ENCODE data around the gene TBX1. TPM values are rescaled to one million over a fixed set of nuclear protein-coding genes. Genes with fewer than 3 reads are reported as not detected.

The TBX1 gene
- total RNA-seq, 1 donor from 2014 or later: not detected

DNA sequence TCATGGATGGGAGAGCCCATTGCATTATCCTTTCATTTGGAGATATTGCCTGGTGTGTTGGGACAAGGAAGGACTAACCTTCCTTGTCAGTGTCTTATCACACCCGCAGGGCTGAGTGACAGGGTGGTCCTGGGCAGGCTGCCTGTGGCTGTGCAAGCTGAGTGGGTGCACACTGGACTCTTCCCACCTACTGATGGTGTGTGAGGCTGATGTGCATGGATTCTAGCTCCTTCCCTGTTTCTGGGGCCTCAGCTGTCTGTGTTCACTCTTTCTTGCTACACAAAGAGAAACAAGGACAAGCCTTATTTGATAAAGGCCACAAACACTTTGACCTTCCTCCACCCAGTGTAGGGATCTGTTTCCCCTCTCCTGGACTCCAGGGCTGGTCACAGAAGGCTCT lies 22.0 kb downstream of the TBX1 start:
- Mint-ChIP-seq H3K4me3 (no peak overlapping the region), H3K27me3 (peaks cover 28% of the 10 kb centered on the region), H3K9me3 (no peaks in the 10 kb centered on the region), H3K36me3 (ENCODE audit: low read depth) (no peaks in the 10 kb centered on the region), H3K27ac (no peak overlapping the region), H3K4me1 (peaks cover 5% of the 10 kb centered on the region)
- TF ChIP-seq, protein P1, sequence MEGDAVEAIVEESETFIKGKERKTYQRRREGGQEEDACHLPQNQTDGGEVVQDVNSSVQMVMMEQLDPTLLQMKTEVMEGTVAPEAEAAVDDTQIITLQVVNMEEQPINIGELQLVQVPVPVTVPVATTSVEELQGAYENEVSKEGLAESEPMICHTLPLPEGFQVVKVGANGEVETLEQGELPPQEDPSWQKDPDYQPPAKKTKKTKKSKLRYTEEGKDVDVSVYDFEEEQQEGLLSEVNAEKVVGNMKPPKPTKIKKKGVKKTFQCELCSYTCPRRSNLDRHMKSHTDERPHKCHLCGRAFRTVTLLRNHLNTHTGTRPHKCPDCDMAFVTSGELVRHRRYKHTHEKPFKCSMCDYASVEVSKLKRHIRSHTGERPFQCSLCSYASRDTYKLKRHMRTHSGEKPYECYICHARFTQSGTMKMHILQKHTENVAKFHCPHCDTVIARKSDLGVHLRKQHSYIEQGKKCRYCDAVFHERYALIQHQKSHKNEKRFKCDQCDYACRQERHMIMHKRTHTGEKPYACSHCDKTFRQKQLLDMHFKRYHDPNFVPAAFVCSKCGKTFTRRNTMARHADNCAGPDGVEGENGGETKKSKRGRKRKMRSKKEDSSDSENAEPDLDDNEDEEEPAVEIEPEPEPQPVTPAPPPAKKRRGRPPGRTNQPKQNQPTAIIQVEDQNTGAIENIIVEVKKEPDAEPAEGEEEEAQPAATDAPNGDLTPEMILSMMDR (IDR thresholded peaks at IDR 0.05): no peak
- CTCF ChIA-PET: no interaction called here
- DNase-seq (no peak), ATAC-seq (ENCODE audit: low read depth) (no peak)
- intact Hi-C loops (cut with micrococcal nuclease): no loop called here
- POLR2A ChIA-PET: no interaction called here

DNA sequence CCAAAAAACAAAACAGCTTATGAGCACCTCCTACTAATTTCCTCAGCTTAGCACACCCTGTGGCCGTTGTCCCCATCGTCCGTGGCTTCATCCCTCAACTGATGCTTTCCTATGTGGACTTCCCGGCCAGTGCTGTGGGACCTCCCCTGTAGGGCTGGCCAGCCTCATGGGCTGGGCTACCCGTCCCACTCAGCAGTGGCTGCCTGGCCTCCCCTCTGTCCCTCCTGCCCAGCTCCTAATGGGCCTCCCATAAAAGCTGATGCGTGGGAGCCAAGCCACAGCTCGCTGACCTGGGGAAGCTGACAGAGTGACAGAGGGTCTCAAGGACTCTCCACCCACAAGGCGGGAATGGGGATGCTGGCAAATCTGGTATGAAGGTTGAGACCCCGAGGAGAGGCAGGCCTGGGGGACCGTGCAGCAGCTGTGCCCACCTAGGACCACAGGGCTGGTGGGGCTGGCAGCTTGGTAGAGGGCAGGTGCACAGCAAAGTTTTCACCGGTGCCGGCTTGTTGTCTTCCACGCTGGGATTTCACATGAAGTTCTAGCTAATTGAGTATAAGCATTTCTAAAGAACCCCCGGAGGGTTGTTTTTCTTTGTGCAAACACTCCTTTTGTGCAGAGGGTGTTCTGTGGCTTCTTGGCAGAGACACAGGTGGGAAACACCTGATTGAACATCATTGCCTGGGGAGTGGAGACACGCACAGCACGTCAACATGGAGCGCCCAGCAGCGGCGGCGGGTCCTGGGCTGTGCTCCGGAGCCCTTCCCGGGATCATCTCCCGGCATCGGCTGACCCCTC lies 23.2 kb downstream of the TBX1 start:
- POLR2A ChIA-PET: no interaction called here
- peaks cover 23% of the 10 kb centered on the region for H3K27me3 Mint-ChIP-seq
- H3K4me1 Mint-ChIP-seq: peaks cover 5% of the 10 kb centered on the region
- CTCF ChIA-PET: no interaction called here
- H3K9me3 Mint-ChIP-seq: no peaks in the 10 kb centered on the region
- TF ChIP-seq, protein P1 (IDR thresholded peaks at IDR 0.05): no peak
- H3K27ac Mint-ChIP-seq: no peak overlapping the region
- intact Hi-C loops (cut with micrococcal nuclease): no loop called here
- H3K4me3 Mint-ChIP-seq: no peak overlapping the region
- ATAC-seq (ENCODE audit: low read depth) (no peak), DNase-seq (no peak)
- H3K36me3 Mint-ChIP-seq (ENCODE audit: low read depth): no peaks in the 10 kb centered on the region

DNA sequence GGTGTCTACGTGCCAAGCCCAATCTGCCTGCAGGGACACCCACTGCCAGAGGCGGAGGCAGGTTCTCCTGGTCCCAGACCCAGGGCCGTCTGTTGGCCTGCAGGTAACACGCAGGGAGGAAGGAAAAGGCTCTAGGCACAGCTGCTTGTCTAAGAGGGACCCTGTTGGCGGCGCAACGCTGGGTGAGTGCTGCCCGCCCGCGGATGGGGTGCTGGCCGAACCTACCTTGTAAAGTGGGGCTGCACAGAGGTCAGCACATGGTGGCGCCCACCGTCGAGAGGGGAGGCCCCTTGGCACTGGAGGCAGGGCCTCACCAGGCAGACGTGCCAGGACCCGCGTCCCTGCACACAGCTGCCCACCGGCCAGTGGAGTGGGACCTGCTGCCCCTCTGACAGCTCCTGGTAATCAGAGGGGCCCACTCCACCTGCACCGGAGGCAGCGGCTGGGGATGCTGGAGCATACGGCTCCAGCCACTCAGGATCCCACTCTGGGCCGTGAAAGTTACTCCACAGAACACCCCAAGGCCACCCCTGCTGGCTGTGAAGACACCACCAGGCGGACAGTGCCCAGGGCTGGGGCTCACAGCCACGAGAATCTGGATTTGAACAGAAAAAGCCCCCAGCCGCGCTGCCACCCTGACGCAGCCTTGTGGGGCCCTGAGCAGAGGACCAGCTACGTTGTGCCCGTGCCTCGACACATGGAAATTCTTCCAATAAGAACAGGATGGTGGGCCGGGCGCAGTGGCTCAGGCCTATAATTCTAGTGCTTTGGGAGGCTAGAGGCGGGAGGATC lies 24.0 kb downstream of the TBX1 start:
- CTCF ChIA-PET: no interaction called here
- Mint-ChIP-seq H3K27me3 (peaks cover 15% of the 10 kb centered on the region), H3K9me3 (no peaks in the 10 kb centered on the region), H3K4me3 (no peak overlapping the region), H3K27ac (no peak overlapping the region), H3K4me1 (peaks cover 5% of the 10 kb centered on the region), H3K36me3 (ENCODE audit: low read depth) (no peaks in the 10 kb centered on the region)
- TF ChIP-seq, protein P1 (IDR thresholded peaks at IDR 0.05): no peak
- intact Hi-C loops (cut with micrococcal nuclease): no loop called here
- DNase-seq: no peak
- no peak for ATAC-seq (ENCODE audit: low read depth)
- POLR2A ChIA-PET: no interaction called here

DNA sequence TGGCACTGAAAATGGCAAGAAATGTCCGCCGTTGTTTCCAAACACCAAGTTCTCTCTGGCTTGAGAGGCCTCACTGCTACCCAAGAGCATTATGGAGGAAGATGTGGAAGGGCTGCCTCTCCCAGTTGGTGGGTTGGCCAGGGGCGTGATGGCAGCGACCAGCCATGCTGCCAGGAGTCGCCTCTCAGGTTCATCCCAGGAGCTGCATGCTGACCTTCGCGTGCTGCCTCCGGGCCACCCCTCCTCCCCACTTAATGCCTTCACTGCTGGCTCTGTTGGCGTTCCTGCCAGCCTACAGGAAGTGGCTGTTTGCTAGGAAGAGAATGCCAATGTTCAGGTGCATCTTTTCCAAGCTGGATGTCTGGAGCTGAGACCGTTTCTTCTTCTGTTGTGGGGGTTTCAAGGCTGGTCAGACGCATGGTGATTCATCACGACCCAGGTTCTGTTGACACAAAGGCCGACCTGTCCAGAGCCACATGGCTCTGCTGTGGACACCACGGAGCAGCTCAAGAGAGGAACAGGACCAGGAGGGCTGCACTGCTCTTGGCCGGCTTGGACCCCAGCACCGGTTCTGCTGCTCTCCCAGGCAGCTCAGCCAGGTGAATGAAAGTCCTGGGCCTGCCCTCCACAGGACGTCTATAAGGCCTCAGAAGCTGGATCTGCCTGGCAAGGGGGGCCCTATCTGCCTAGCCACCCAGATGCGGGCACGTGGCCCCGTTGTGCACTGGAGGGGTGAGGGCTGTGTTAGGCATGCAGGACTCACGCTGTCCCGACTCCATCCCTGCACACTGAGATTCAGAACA lies 25.1 kb downstream of the TBX1 start:
- Mint-ChIP-seq H3K27ac (no peak overlapping the region), H3K4me1 (no peaks in the 10 kb centered on the region), H3K4me3 (no peak overlapping the region), H3K36me3 (ENCODE audit: low read depth) (peaks cover 9% of the 10 kb centered on the region), H3K9me3 (peaks cover 2% of the 10 kb centered on the region), H3K27me3 (peaks cover 8% of the 10 kb centered on the region)
- ChIA-PET CTCF (no interaction called here), POLR2A (no interaction called here)
- TF ChIP-seq, protein P1 (IDR thresholded peaks at IDR 0.05): no peak
- no peak for DNase-seq
- intact Hi-C loops (cut with micrococcal nuclease): no loop called here
- no peak for ATAC-seq (ENCODE audit: low read depth)

DNA sequence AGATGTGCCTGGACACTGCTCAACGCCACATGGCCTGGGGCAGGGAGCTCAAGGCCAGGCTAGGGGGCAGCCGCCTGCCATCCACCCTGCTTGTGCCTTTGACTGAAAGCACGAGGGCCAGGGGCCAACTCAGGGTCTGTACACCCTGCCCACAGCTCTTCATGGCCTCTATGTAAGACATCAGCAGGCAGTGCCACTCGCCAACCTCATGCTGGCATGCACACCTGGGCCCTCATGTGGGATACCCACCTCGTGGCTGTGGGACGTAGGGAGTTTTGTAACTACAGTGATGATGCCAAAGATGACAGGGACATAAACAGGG lies 25.6 kb downstream of the TBX1 start:
- peaks cover 2% of the 10 kb centered on the region for H3K9me3 Mint-ChIP-seq
- DNase-seq (no peak), ATAC-seq (ENCODE audit: low read depth) (no peak)
- peaks cover 8% of the 10 kb centered on the region for H3K27me3 Mint-ChIP-seq
- TF ChIP-seq, protein P1 (IDR thresholded peaks at IDR 0.05): no peak
- H3K4me3 Mint-ChIP-seq: no peak overlapping the region
- no peaks in the 10 kb centered on the region for H3K4me1 Mint-ChIP-seq
- H3K27ac Mint-ChIP-seq: no peak overlapping the region
- intact Hi-C loops (cut with micrococcal nuclease): no loop called here
- ChIA-PET POLR2A (no interaction called here), CTCF (no interaction called here)
- peaks cover 10% of the 10 kb centered on the region for H3K36me3 Mint-ChIP-seq (ENCODE audit: low read depth)
